ENCODE results near the gene IRF2. TPM values are rescaled to one million over a fixed set of nuclear protein-coding genes. Genes with fewer than 3 reads are reported as not detected.

Gene IRF2
- total RNA-seq, 2 donors from 2014 or later: 25.1 to 29.4 TPM

DNA sequence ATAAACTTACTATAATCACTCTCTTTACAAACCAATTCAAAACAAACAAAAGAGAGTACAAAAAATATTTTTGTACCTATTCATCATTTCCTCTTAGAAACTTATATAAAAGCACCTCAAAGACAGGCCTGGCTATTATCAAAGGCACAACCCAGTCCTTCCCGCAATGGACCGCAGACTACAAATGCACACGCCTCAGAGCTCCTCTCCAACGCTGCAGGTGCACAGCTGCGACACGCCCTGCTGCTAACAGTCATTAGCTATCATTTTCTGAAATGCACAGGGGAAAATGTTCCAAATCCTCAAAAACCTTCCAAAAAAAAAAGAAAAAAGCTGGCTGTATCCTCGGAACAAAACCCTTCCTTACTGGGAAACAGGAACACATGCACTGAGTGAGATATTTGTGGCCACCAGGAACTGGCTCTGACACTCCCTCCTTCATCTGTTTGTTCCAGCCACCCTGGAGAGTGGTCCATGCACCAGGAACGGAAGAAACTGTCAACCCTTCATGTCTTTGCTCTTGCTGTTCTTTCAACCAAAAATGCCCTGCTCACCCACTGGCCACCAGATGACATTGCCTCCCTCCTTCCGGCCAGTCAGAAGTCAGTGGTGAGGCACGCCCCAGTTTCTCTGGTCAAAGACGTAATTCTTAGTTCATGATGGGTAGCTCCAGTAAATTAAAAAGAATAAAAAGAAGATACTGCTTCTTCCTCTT is 16.7 kb downstream of the IRF2 start:
- intact Hi-C loops (cut with DNase I): no loop called here
- DNase-seq (ENCODE audit: low spot score): no peak

DNA sequence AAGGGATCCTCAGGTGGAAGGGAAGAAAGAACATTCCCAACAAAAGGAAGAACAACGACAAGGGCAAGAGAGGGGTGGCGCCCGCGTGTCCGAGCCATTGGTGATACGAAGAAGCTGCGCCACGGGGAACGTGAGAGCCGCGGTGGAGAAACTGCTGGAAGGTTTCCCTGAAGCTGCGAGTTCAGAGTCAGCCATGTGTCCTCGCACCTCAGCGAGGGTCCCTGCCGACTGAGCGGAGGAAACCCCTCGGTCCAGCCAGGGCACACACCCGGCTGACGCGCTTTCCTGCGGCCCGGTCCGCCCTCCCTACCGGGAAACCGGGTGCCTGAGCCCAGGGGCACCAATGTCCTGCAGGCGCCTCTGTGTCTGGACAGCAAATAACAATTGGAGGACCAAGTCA is 18.0 kb downstream of the IRF2 start:
- intact Hi-C loops (cut with DNase I): no loop called here
- DNase-seq (ENCODE audit: low spot score): no peak

DNA sequence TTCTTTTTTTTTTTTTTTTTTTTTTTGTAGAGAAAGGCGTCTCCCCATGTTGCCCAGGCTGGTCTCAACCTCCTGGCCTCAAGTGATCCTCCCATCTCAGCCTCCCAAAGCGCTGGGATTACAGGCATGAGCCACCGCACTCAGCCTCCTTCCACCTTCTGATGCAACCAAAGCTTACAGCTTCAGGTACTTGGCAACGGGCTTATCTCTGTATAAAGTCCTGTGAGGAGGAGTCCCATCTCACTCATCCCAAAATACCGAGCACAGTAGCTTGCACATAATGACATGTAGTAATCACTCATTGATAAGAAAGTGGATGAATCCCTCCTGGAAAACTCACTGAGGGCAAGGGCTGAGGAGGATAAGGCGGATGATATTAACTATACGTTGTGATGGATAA is 19.1 kb downstream of the IRF2 start:
- intact Hi-C loops (cut with DNase I): no loop called here
- DNase-seq (ENCODE audit: low spot score): no peak

DNA sequence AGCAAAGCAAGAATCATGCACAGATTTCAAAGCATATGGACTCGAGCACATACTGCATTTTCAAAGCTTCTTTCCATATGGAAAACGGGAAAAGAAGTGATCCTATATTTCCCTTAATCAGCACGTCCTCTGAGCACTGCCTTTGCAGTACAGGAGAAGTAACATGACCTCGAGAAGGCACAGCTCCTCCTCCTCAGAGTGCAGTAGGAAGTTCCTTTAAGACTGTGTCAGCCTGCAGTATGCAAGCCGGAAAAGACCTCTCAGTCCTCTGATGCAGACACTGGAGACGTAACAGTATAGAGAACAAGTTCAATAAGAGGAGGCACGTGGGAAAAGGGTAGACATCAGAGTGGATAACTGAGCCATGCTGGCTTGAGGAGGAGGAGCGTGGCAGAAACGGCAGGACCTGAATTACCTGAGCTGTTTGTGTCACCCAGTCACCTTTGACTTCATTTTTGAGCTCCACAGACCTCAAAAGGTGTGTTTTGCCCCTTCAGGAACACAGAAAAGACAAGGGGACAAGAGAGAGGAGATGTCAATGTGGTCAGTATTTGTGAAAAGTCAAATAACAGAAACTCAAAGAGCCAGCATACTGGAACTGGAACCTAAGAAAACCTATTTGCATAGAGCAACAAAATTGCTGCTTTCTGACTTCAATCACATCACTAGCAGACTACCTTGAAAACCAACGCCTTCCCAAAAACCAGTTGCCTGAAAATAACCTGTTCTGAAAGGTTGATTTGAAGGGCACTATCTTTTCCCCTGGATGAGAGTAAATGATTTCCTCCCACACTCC is 20.8 kb downstream of the IRF2 start:
- intact Hi-C loops (cut with DNase I): no loop called here
- DNase-seq (ENCODE audit: low spot score): no peak

DNA sequence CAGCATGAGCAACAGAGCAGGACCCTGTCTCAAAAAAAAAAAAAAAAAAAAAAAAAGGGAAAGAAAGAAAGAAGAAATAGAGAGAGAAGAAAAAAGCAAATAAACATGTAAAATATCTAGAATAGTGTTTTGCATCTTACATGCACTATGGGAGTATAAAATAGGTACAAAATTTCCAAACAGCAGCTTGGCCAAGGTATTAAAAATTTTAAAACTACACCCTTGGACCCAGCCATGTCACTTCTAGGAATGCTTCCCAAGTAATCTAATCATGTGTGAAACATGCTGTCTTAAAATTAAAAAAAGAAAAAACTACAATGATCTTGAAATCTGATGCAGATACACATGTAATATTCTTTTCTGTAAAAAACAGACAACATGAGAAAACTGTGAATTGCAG is 21.6 kb downstream of the IRF2 start:
- intact Hi-C loops (cut with DNase I): no loop called here
- no peak for DNase-seq (ENCODE audit: low spot score)

DNA sequence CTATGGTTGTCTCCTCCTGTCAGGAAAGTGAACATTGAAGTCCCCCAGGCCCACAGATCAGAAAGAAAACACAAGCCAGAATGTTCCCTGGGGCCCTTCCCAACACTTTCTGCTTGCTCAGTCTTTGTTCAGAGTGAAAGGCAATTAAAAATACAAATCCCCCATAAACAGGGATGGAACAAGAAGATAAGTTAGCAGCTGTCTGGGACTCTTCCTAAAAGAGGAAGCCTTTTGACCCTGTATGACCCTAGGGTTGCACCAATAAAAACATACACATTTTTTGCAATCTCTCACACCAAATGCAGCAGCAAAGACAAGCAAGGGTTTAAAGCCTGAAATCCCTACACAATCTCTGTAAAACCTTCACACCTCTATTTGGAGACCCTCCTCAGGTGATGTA is 22.6 kb downstream of the IRF2 start:
- no peak for DNase-seq (ENCODE audit: low spot score)
- intact Hi-C loops (cut with DNase I): no loop called here

DNA sequence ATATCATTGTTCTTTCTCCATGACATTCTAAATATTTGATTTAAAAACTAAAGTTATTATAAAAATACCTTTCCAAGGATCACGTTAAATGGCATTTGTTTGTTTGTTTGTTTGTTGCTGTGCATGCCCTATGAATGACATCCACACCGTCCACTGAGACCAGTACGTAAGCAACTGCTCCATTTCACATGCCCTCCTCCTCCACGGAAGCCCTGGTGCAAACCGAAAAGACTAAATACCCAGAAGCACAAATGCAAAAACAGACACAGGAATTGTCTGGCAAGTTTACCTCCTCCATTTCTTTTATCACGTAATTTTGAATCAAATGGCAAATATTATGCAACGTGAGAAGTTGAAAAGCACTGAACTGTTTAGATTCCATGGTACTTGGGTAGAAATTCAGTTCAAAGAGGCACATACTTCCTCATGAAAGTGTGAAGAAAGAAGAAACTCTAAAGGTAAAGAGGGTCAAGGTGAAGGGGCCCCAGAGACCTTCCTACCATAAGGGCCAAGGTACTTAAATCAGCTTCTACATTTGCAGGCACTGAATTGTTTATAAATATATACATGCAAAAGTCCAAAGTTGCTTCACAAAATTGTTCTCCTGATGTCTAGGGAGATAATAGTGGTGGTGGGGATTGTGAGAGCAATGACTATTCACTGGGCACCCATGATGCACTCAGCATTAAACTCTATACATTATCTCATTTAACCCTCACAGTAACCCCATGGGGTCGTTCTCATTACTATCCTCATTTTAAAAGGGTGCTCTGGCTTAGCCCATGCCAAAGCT is 23.4 kb downstream of the IRF2 start:
- intact Hi-C loops (cut with DNase I): no loop called here
- no peak for DNase-seq (ENCODE audit: low spot score)

DNA sequence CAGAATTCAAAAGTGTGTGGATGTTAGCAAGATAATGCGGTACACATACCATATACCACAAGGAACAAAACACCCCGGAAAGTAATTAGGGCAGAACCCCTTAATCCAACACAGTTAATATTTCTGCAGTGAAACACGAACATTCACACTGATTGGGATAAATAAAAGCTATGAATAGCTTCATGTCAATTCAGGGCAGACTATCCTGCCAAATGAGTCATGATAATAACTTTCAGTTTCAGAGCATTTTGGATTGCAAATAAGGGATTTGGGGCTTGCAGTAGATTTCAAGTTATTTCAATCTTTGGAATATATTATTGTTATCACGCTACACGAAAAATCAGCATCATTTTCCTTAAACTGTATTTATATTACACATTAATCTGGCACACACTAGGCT is 24.3 kb downstream of the IRF2 start:
- intact Hi-C loops (cut with DNase I): no loop called here
- no peak for DNase-seq (ENCODE audit: low spot score)

DNA sequence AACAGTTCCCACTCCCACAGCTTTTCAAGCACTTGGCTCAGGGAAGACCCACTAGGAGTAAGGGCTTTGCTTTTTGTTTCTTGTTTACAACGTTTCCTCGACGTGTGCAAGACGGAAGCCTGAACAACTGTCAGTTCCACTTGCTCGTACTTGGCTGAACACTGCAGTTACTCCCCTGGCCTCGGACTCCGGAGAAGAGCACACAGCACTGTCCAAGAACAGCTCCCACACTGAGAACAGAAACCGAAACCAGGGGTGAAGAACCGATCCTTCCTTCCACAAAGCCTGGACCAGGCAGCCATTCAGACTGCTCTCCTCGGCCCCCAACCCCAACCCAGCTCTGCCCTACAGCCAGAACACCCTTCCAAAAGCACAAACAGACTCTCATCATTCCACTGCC is 25.5 kb downstream of the IRF2 start:
- intact Hi-C loops (cut with DNase I): no loop called here
- no peak for DNase-seq (ENCODE audit: low spot score)

DNA sequence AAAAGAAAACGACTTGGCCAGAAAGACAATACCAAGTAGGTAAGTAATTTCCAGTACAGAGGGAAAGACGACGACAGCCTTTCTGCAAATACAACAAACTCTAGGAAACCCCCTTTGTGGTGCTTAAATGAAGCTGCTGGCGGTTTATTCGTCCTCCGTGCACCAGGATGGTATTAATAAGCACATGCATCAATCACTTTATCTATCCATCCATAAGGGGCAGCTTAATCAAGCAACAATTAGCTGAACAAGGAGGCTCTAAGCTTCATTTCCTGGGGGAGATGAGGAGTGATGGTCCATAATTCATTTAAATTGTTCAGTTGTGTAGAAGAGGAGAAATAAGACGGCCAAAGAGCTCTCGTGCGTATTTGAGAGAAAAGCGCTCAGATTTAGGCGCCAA is 26.2 kb downstream of the IRF2 start:
- DNase-seq (ENCODE audit: low spot score): no peak
- intact Hi-C loops (cut with DNase I): no loop called here

DNA sequence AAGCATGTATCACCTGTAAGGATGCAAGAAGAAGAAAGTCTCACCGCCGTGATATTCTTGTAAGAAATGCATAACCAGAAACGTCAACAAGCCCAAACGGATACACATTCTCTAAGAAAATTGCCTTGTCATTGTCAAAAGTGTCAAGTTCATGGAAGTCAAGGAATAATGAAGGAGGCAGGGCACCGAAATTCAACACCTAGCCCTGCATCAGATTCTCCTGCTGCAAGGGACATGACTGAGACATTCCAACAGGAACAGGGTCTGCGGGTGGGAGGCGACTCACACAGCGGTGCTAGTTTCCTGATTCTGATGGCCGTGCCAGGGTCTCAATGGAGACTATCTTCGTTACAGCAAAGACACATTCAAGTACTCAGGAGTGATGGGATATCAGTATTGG is 26.7 kb downstream of the IRF2 start:
- intact Hi-C loops (cut with DNase I): no loop called here
- no peak for DNase-seq (ENCODE audit: low spot score)

DNA sequence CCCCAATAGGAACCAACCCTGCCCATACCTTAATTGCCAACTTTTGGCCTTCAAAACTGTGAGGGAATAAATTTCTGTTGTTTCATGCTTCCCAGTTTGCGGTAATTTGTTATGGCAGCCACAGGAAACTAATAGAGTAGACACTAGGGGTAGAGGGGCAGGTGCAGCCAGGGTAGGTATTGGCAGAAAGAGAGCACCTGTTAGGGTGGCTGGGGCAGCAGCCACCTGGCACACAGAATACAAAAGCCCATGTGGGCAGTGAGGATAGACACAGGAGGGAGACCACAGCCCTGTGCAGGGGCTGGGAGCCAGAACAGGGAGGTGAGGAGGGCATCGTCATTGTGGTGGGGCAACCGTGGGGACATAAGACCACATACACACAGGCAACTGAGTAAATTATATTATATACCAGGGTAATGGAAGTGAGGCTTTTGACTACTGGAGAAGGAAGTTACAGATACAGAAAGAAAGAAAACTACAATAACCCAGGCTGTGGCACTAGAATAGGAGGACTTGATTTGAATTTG is 28.2 kb downstream of the IRF2 start:
- intact Hi-C loops (cut with DNase I): no loop called here
- no peak for DNase-seq (ENCODE audit: low spot score)

DNA sequence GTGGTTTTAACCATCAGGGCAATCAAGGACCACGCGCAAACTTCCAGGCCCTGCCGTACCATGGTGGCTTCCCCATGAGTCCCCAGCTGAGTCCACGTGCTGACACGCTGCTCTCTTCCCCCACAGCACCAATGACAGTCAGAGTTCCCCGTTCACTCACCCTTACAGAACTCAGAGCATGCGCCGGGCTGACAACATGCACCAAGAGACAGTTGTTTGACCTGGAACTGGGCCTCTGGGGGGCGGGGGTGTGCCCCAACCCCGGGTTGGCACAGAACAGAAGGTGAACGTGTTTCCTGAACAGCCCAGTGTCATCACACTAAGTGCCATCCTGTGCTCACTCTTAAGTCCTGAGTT is 29.4 kb downstream of the IRF2 start:
- DNase-seq (ENCODE audit: low spot score): peak; percentile 84
- intact Hi-C loops (cut with DNase I): no loop called here

DNA sequence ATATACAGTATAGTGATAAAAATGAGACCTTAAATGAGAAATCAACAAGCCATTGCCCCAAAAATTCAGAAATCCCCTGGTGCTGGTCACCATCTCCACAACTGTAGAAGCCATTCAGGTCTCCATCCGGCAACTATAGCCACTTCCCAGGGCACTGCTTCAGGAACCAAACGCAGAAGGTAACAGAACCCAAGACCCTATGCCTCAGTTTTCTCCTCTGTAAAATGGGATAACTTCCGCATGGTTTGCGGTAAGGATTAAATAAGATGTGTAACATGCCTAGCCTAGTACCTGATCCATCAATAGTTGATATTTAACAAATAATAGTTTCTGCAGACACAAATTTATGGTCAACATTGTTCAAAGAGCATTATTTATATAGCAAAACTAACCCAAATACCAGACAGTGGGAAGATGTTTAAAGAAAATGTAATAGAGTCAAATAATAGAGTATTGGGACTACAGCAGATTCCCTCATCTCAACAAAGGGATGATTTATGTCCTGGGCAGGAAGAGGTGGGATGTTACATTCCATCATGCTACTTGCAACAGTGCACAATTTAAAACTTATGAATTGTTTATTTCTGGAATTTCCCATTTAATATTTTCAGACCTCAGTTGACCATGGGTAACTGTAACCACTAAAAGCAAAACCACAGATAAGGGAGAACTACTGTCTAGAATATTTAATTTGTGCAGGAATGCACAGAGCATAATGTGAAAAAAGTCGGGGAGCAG is 30.0 kb downstream of the IRF2 start:
- intact Hi-C loops (cut with DNase I): no loop called here
- DNase-seq (ENCODE audit: low spot score): no peak

DNA sequence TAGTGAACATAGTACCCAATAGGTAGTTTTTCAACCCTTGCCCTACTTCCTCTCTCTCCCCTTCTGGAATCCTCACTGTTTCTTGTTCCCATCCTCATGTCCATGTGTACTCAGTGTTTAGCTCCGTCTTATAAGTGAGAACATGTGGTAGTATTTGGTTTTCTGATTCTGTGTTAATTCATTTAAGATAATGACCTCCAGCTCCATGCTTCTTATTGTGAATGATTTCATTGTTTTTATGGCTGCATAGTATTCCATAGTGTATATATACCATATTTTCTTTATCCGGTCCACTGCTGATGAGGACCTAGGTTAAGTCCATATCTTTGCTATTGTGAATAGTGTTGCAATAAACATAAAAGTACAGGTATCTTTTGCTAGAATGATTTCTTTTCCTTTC is 31.0 kb downstream of the IRF2 start:
- intact Hi-C loops (cut with DNase I): no loop called here
- DNase-seq (ENCODE audit: low spot score): no peak

DNA sequence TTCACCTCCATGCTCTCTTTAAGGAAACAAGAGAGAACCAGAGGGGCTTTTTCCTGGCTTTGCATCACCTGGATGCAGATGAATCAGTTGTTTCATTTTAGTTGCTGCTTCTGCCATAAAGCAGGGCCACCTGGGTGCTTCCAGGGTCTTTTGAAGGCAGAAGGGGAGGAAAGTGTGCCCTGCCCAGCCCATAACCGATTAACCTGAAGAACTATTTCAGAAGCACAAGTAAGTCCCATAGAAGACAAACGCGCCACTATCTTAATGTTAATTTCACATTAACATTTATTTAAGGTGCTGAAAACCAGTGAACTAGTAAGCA is 32.1 kb downstream of the IRF2 start:
- intact Hi-C loops (cut with DNase I): no loop called here
- no peak for DNase-seq (ENCODE audit: low spot score)

DNA sequence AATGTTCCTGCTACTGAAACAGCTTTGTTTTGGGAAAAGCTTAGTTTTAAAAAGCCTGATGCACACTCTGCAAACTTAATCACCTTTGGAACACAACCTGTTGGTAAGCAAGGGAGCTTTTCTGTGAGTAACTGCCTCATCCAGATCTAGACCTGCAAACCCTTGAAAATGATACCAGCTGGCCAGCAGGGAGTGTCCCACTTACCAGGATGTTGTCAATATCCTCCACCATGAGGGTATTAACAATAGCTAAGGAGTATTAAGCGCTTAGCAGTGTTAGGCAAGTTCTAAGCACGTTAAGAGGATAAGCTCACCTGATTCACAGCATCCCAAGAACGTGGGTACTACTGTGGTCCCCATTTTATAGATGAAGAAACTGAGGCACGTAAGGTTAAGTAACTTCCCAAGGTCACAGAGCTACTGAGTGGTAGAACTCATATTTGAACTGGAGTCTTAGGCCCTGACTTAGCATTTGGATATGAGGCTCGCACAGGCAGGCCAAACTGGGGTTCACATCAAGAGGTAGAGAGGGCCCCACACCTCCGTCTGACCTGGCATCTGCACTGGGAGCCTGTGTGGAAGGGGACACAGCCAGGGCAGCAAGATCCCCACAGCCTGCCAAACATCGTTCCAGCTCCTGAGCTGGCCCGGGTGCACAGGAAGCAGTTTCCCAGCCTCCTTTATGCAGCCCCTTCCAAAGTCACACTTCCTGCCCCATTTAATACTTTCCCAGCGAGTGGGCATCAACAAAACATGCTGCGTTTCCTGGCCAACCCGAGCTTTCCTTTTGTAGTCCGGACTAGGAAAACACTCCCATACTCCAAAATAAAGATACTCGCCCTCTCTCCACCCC is 32.7 kb downstream of the IRF2 start:
- intact Hi-C loops (cut with DNase I): no loop called here
- DNase-seq (ENCODE audit: low spot score): no peak

DNA sequence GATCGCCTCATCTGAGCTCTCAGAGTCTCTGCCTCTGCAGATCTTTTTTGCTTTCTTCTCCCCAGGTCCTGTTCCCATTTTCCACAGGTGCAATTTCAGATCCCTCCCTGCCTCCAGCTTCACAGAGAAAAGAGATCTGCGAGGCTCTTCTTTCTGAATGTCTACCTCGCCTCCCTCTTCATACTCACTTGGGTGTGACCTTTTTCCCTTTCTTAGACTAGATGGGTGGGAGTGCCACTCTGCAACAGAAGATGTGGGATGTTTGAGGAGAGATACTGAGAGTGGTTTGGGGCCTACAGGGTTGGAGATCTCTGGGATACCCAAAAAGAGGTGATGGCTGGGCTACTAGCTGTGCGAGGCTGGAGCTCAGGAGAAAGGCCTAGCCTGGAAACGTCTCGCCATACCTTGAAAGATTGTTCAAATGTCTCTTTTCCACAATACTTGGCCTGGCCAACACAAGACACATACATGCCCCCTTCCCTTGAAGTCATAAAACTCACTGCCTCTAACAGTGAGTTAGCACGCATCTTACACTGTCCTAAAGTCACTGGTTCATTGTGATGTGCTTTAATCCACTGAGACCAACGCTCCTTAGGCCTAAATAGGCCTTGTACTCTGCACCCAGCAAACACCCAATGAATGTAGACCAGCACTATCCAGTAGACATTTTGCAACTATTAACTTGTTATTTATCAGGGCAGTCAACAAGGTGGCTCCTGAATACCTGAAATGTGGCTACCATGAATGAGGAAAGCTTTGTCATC is 33.6 kb downstream of the IRF2 start:
- DNase-seq (ENCODE audit: low spot score): no peak
- intact Hi-C loops (cut with DNase I): no loop called here

Data from posterior vena cava (tissue), 2 donors.